GM23338 (cell line): Measurements from ENCODE around the gene TYW3. TPM values are rescaled to one million over a fixed set of nuclear protein-coding genes. Genes with fewer than 3 reads are reported as not detected.
A peak's percentile ranks its signal among the peaks of the same experiment; 100 is the strongest.

Experiments used
- ATAC-seq: fragments of 200-7000 bp; cut with Tn5 transposase; 3 replicates; pipeline ENCODE4 v1.9.1; 2020
- DNase-seq: peaks from one replicate; pipeline ENCODE4 v3.0.0-alpha.2; 2015; ENCODE audit warnings: low spot score
- H2AFZ ChIP-seq: fragments of 200-600 bp; sonication (generic); 2 replicates; pipeline ENCODE4 v1.8.0; 2016; ENCODE audit warnings: antibody characterized with exemption, mild to moderate bottlenecking, moderate library complexity
- H3F3A ChIP-seq: fragments of 200-600 bp; sonication (generic); replicated peaks from 2 replicates; pipeline ENCODE4 v1.8.0; 2017; ENCODE audit warnings: antibody characterized with exemption, mixed run types, low read depth
- H3K27ac ChIP-seq: fragments of 200-600 bp; sonication (generic); 2 replicates; pipeline ENCODE4 v1.6.1; 2016; ENCODE audit warnings: low read depth
- H3K27me3 ChIP-seq: fragments of 200-600 bp; sonication (generic); 2 replicates; pipeline ENCODE4 v1.8.0; 2016; ENCODE audit warnings: mild to moderate bottlenecking, mixed run types, moderate library complexity; ENCODE audit not compliant: insufficient read depth
- H3K36me3 ChIP-seq: fragments of 200-600 bp; sonication (generic); 2 replicates; pipeline ENCODE4 v1.8.0; 2016; ENCODE audit warnings: mild to moderate bottlenecking; ENCODE audit not compliant: insufficient read depth
- H3K4me1 ChIP-seq: fragments of 200-600 bp; sonication (generic); 2 replicates; pipeline ENCODE4 v1.8.0; 2016; ENCODE audit warnings: mild to moderate bottlenecking, moderate library complexity; ENCODE audit not compliant: insufficient read depth
- H3K4me2 ChIP-seq: fragments of 200-600 bp; sonication (generic); 2 replicates; pipeline ENCODE4 v1.7.1; 2017; ENCODE audit warnings: mixed run types
- H3K4me3 ChIP-seq: fragments of 200-600 bp; sonication (generic); 2 replicates; pipeline ENCODE4 v1.6.1; 2016; ENCODE audit warnings: mixed run types
- H3K79me2 ChIP-seq: fragments of 200-600 bp; sonication (generic); replicated peaks from 2 replicates; pipeline ENCODE4 v1.8.0; 2017; ENCODE audit warnings: mild to moderate bottlenecking; ENCODE audit not compliant: insufficient read depth
- H3K9me2 ChIP-seq: fragments of 200-600 bp; sonication (generic); 2 replicates; pipeline ENCODE4 v1.8.0; 2017; ENCODE audit not compliant: insufficient read depth
- H4K20me1 ChIP-seq: fragments of 200-600 bp; sonication (generic); replicated peaks from 2 replicates; pipeline ENCODE4 v1.8.0; 2017; ENCODE audit warnings: mild to moderate bottlenecking; ENCODE audit not compliant: insufficient read depth
- H3K27ac Mint-ChIP-seq: 2 replicates; pipeline ENCODE4 v1.8.0; 2020; ENCODE audit warnings: inconsistent platforms, mild to moderate bottlenecking, moderate library complexity, mixed read lengths
- H3K27me3 Mint-ChIP-seq: 3 replicates; pipeline ENCODE4 v1.8.0; 2022; ENCODE audit warnings: low read depth, mild to moderate bottlenecking, moderate library complexity, mixed read lengths, inconsistent platforms; ENCODE audit not compliant: insufficient read depth, poor library complexity
- H3K36me3 Mint-ChIP-seq: 3 replicates; pipeline ENCODE4 v1.8.0; 2021; ENCODE audit warnings: low read depth, mild to moderate bottlenecking, inconsistent platforms, moderate library complexity, mixed read lengths
- H3K4me1 Mint-ChIP-seq: 3 replicates; pipeline ENCODE4 v1.8.0; 2020; ENCODE audit warnings: mild to moderate bottlenecking, inconsistent platforms, mixed read lengths
- H3K4me3 Mint-ChIP-seq: 3 replicates; pipeline ENCODE4 v1.8.0; 2021; ENCODE audit warnings: moderate library complexity, mild to moderate bottlenecking, inconsistent platforms, mixed read lengths
- H3K9me3 Mint-ChIP-seq: 3 replicates; pipeline ENCODE4 v1.8.0; 2020; ENCODE audit warnings: moderate library complexity, mild to moderate bottlenecking, inconsistent platforms, mixed read lengths
- ETS1 ChIP-seq: IDR thresholded peaks from 2 replicates; pipeline ENCODE4 v1.6.1; 2016; ENCODE audit warnings: antibody characterized with exemption
- JUNB ChIP-seq: IDR thresholded peaks from one replicate; pipeline ENCODE4 v1.6.1; 2016; ENCODE audit warnings: antibody characterized with exemption; ENCODE audit not compliant: unreplicated experiment
- NANOG ChIP-seq: IDR thresholded peaks from 2 replicates; pipeline ENCODE4 v1.6.1; 2016; ENCODE audit warnings: antibody characterized with exemption, borderline replicate concordance
- STAT1 ChIP-seq: IDR thresholded peaks from one replicate; pipeline ENCODE4 v1.6.1; 2016; ENCODE audit warnings: antibody characterized with exemption; ENCODE audit not compliant: unreplicated experiment
- ZNF331 ChIP-seq: fragments of 250-450 bp; sonication (Bioruptor Pico); IDR thresholded peaks from 2 replicates; pipeline ENCODE4 v1.5.0; 2020; ENCODE audit warnings: low read depth, mild to moderate bottlenecking, moderate library complexity
- polyA plus RNA-seq: library from polyadenylated mRNA; unstranded; fragments of >200 nt; fragmentation: Nextera tagmentation; extraction: Ambion mirVana; gene quantifications from 2 replicates; pipeline ENCODE4 v1.2.1, GENCODE V29; 2016
- total RNA-seq: library from RNA; depleted of rRNA; stranded (reverse); fragments of >200 nt; shearing (Covaris generic); gene quantifications from 2 replicates; pipeline ENCODE4 v1.2.3, GENCODE V29; 2014
- TF ChIP-seq, protein P1 (sequence below), 2 experiments: fragments of 200-600 bp in 1 of 2; sonication (generic) in 1 of 2; conservative IDR thresholded peaks; 2 replicates each; pipeline versions ENCODE4 v1.5.1 to v1.6.1; 2016 to 2017; ENCODE audit warnings: antibody characterized with exemption in 2 of 2, low read depth in 2 of 2, mild to moderate bottlenecking in 2 of 2, moderate library complexity in 1 of 2

TYW3 gene
- total and polyA plus RNA-seq, 2 experiments from 2014 or later: 29.6 to 66.8 TPM

GRCh38 chr1:74766579-74766978 is 33.6 kb downstream of the TYW3 start:
- DNase-seq: no peak
- ATAC-seq: no peak
- Histone ChIP-seq H3K4me2 (no peak overlapping the region), H3K27ac (no peak overlapping the region), H3K4me1 (no peaks in the 10 kb centered on the region), H3K27me3 (no peaks in the 10 kb centered on the region), H4K20me1 (no peaks in the 10 kb centered on the region), H3K36me3 (0 out of 2 replicates have a peak, but pooled peaks cover 3% of the 10 kb centered on the region), H3F3A (no peaks in the 10 kb centered on the region), H3K9me2 (no peaks in the 10 kb centered on the region), H3K4me3 (no peak overlapping the region), H2AFZ (no peak overlapping the region), H3K79me2 (0 out of 2 replicates have a peak, but pooled peaks cover 4% of the 10 kb centered on the region)
- Mint-ChIP-seq H3K27me3 (peaks cover 2% of the 10 kb centered on the region), H3K9me3 (no peaks in the 10 kb centered on the region), H3K4me3 (no peak overlapping the region), H3K36me3 (peaks cover 2% of the 10 kb centered on the region; the same call in 2 of the 3 replicates), H3K27ac (no peak overlapping the region), H3K4me1 (no peaks in the 10 kb centered on the region)
- TF ChIP-seq ETS1: no peak
- no peak for TF ChIP-seq NANOG
- no peak for TF ChIP-seq ZNF331

- no peak overlapping the region for H3K4me3 ChIP-seq
- Mint-ChIP-seq H3K4me1 (no peaks in the 10 kb centered on the region), H3K27me3 (peaks cover 2% of the 10 kb centered on the region), H3K9me3 (no peaks in the 10 kb centered on the region), H3K4me3 (no peak overlapping the region), H3K27ac (no peak overlapping the region), H3K36me3 (no peaks in the 10 kb centered on the region; the same call in 2 of the 3 replicates)
- H3K4me1 ChIP-seq: no peaks in the 10 kb centered on the region
- H3F3A ChIP-seq: no peaks in the 10 kb centered on the region
- DNase-seq (peak; percentile 86), ATAC-seq (peak; percentile 88)
- H3K9me2 ChIP-seq: no peaks in the 10 kb centered on the region
- H3K4me2 ChIP-seq: no peak overlapping the region
- no peaks in the 10 kb centered on the region for H3K79me2 ChIP-seq
- H3K27me3 ChIP-seq: no peaks in the 10 kb centered on the region
- 0 out of 2 replicates have a peak, but pooled peaks cover 3% of the 10 kb centered on the region for H3K36me3 ChIP-seq
- no peak overlapping the region for H3K27ac ChIP-seq
- no peaks in the 10 kb centered on the region for H4K20me1 ChIP-seq
- no peak overlapping the region for H2AFZ ChIP-seq
- TF ChIP-seq, protein P1, sequence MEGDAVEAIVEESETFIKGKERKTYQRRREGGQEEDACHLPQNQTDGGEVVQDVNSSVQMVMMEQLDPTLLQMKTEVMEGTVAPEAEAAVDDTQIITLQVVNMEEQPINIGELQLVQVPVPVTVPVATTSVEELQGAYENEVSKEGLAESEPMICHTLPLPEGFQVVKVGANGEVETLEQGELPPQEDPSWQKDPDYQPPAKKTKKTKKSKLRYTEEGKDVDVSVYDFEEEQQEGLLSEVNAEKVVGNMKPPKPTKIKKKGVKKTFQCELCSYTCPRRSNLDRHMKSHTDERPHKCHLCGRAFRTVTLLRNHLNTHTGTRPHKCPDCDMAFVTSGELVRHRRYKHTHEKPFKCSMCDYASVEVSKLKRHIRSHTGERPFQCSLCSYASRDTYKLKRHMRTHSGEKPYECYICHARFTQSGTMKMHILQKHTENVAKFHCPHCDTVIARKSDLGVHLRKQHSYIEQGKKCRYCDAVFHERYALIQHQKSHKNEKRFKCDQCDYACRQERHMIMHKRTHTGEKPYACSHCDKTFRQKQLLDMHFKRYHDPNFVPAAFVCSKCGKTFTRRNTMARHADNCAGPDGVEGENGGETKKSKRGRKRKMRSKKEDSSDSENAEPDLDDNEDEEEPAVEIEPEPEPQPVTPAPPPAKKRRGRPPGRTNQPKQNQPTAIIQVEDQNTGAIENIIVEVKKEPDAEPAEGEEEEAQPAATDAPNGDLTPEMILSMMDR (conservative IDR thresholded peaks at IDR 0.05; ENCODE audit: low read depth in 2 of 2): peak; percentile 70 to 78
- TF ChIP-seq STAT1: no peak
Measured at GRCh38 chr1:74767490-74767889, 34.5 kb downstream of the TYW3 start.

- Mint-ChIP-seq H3K4me3 (no peak overlapping the region), H3K36me3 (no peaks in the 10 kb centered on the region), H3K27me3 (peaks cover 2% of the 10 kb centered on the region), H3K27ac (no peak overlapping the region), H3K4me1 (no peaks in the 10 kb centered on the region), H3K9me3 (no peaks in the 10 kb centered on the region)
- Histone ChIP-seq H2AFZ (no peak overlapping the region), H3K4me2 (no peak overlapping the region), H3K36me3 (no peaks in the 10 kb centered on the region), H3K4me3 (no peak overlapping the region), H3F3A (no peaks in the 10 kb centered on the region), H3K9me2 (no peaks in the 10 kb centered on the region), H3K27me3 (no peaks in the 10 kb centered on the region), H4K20me1 (no peaks in the 10 kb centered on the region), H3K4me1 (no peaks in the 10 kb centered on the region), H3K79me2 (no peaks in the 10 kb centered on the region), H3K27ac (no peak overlapping the region)
- TF ChIP-seq JUNB: no peak
- TF ChIP-seq, protein P1 (conservative IDR thresholded peaks at IDR 0.05; ENCODE audit: low read depth in 2 of 2): peak; percentile 85 to 89
- no peak for ATAC-seq
- DNase-seq: peak; percentile 74
Measured at GRCh38 chr1:74771913-74772515, 39.1 kb downstream of the TYW3 start.
